HL-60 (cell line): ENCODE results near the gene EVC.

Experiments used
- CTCF ChIP-seq: IDR thresholded peaks from one replicate; pipeline ENCODE4 v1.5.1; 2011; ENCODE audit warnings: low read length, control low read depth, inconsistent platforms; ENCODE audit not compliant: insufficient read depth
- POLR2AphosphoS5 ChIP-seq: IDR thresholded peaks from 2 replicates; pipeline ENCODE4 v1.6.1; 2012; ENCODE audit warnings: low read depth
- REST ChIP-seq: IDR thresholded peaks from 2 replicates; pipeline ENCODE4 v1.6.1; 2012; ENCODE audit warnings: low read depth; ENCODE audit not compliant: insufficient replicate concordance

GRCh38 chr4:5857199-5857598 is 146.2 kb downstream of the EVC start:
- TF ChIP-seq POLR2AphosphoS5: no peak
- no peak for TF ChIP-seq CTCF
- no peak for TF ChIP-seq REST
